ENCODE results near the gene RNU1-3.
"Not testable (repeated sequence)": the region's sequence is repeated elsewhere in the genome, so short reads cannot be mapped to it uniquely, and the experiment has no call there.

DNA sequence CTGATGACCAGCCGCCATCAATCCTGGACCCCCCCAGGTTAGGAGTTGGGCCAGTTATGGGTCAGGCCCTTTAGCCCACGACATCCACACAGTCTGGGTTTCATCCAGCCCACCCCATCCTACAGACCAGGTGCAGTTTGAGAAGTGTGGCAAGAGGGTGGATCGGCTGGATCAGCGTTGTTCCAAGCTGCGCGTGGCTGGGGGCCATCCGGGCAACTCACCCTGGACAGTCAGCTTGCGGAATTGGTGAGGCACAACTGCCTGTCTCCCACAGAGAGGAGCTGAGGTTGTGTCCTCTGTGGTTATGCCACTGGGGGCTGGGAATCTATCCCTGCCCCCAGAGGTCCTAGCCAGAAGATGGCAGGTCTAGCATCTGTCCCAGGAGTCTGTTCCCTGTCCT lies 18.0 kb downstream of the RNU1-3 start:
- not testable (repeated sequence) for TF ChIP-seq SPI1, POLR2A, TAF1, POLR2AphosphoS5, POU2F2 (IDR thresholded peaks at IDR 0.05; ENCODE audit: low read depth, low read length)
